K562 (cell line): ENCODE data around the gene HAUS2. TPM values are rescaled to one million over a fixed set of nuclear protein-coding genes. Genes with fewer than 3 reads are reported as not detected.

Source experiments
- ARHGAP35 ChIP-seq: fragments of 450-650 bp; IDR thresholded peaks from 2 replicates; pipeline ENCODE4 v1.6.1; 2018; ENCODE audit not compliant: partially characterized antibody
- ATF3 ChIP-seq, 2 experiments: fragments of 450-650 bp in 1 of 2; sonication (generic) in 1 of 2; formaldehyde crosslinking in 1 of 2; IDR thresholded peaks in 1 of 2; conservative IDR thresholded peaks in 1 of 2; 2 replicates each; pipeline versions ENCODE4 v1.6.1 to v1.8.1; 2016 to 2023; ENCODE audit warnings: mild to moderate bottlenecking in 2 of 2, moderate library complexity in 2 of 2, inconsistent platforms in 1 of 2, missing genetic modification reagents in 1 of 2
- ATF7 ChIP-seq: fragments of 450-650 bp; IDR thresholded peaks from 2 replicates; pipeline ENCODE4 v1.7.1; 2014; ENCODE audit warnings: mild to moderate bottlenecking, moderate library complexity
- CBX8 ChIP-seq: fragments of 200-600 bp; sonication (generic); IDR thresholded peaks from 2 replicates; pipeline ENCODE4 v1.6.1; 2012; ENCODE audit warnings: borderline replicate concordance, mixed run types, low read depth, mild to moderate bottlenecking, moderate library complexity, mixed read lengths, low read length, control low read depth, inconsistent platforms; ENCODE audit not compliant: poor library complexity, severe bottlenecking; ENCODE audit errors: extremely low read depth
- CREB3 ChIP-seq: fragments of 450-650 bp; conservative IDR thresholded peaks from 2 replicates; pipeline ENCODE4 v1.6.1; 2016; ENCODE audit warnings: missing genetic modification characterization, low read depth, mild to moderate bottlenecking, missing compliant biosample characterization, moderate library complexity
- ELF1 ChIP-seq: fragments of 200-800 bp; sonication (Bioruptor generic); IDR thresholded peaks from 2 replicates; pipeline ENCODE4 v1.6.1; 2016; ENCODE audit warnings: missing genetic modification characterization, missing compliant biosample characterization
- FOS ChIP-seq: IDR thresholded peaks from 3 replicates; pipeline ENCODE4 v1.6.1; 2011; ENCODE audit not compliant: insufficient read length; ENCODE audit errors: extremely low read depth
- JUNB ChIP-seq: fragments of 450-650 bp; formaldehyde crosslinking; conservative IDR thresholded peaks from 2 replicates; pipeline ENCODE4 v1.4.0; 2020; ENCODE audit warnings: mild to moderate bottlenecking
- MNT ChIP-seq, 2 experiments: fragments of 450-650 bp; conservative IDR thresholded peaks; 2 replicates each; pipeline ENCODE4 v1.6.1; 2017; ENCODE audit warnings: mild to moderate bottlenecking in 2 of 2, moderate library complexity in 2 of 2
- NEUROD1 ChIP-seq: fragments of 150-350 bp; IDR thresholded peaks from 2 replicates; pipeline ENCODE4 v1.6.1; 2014; ENCODE audit warnings: borderline replicate concordance, low read length, low read depth; ENCODE audit not compliant: partially characterized antibody
- PKNOX1 ChIP-seq: fragments of 450-650 bp; IDR thresholded peaks from 2 replicates; pipeline ENCODE4 v1.6.1; 2016
- RBM39 ChIP-seq: fragments of 200-400 bp; formaldehyde crosslinking; optimal IDR thresholded peaks from 2 replicates; pipeline ENCODE3; 2018; ENCODE audit warnings: low read depth, low read length
- SREBF2 ChIP-seq: sonication (generic); formaldehyde crosslinking; IDR thresholded peaks from 2 replicates; pipeline ENCODE4 v1.4.0; 2020; ENCODE audit warnings: mild to moderate bottlenecking, missing genetic modification reagents
- TFAM ChIP-seq: fragments of 250-450 bp; sonication (Bioruptor Pico); conservative IDR thresholded peaks from 2 replicates; pipeline ENCODE4 v1.5.0; 2021; ENCODE audit warnings: mild to moderate bottlenecking, moderate library complexity
- THRB ChIP-seq: fragments of 450-650 bp; formaldehyde crosslinking; conservative IDR thresholded peaks from 2 replicates; pipeline ENCODE4 v1.4.0; 2022; ENCODE audit warnings: mild to moderate bottlenecking, missing genetic modification characterization
- TRIM24 ChIP-seq, 2 experiments: fragments of 450-650 bp; IDR thresholded peaks; 2 replicates each; pipeline ENCODE4 v1.6.1; 2016
- ZNF133 ChIP-seq: fragments of 250-450 bp; sonication (Bioruptor Pico); IDR thresholded peaks from 2 replicates; pipeline ENCODE4 v1.4.0; 2020; ENCODE audit warnings: mild to moderate bottlenecking
- polyA plus RNA-seq, 8 experiments: library from polyadenylated mRNA; depleted of rRNA in 4 of 8; stranded (reverse) in 5 of 8; unstranded in 3 of 8; fragments of >200 nt; fragmentation: Nextera tagmentation in 2 of 8; fragmentation: Illumina TruSeq in 1 of 8; extraction: Ambion mirVana in 2 of 8; extraction: Trizol in 1 of 8; gene quantifications; 2 replicates each; pipeline versions ENCODE4 v1.2.1 to v1.2.3, GENCODE V29; 2011 to 2014; ENCODE audit warnings: inconsistent platforms in 1 of 8, missing spikeins in 1 of 8
- total RNA-seq, 7 experiments: library from RNA; depleted of rRNA in 6 of 7; stranded (reverse); fragments of >200 nt in 6 of 7; fragmentation: Illumina TruSeq in 2 of 7; extraction: Trizol in 2 of 7; gene quantifications; 2 replicates each; pipeline versions ENCODE4 v1.2.1 to v1.2.3, GENCODE V29; 2011 to 2021; ENCODE audit warnings: low replicate concordance in 1 of 7

HAUS2 gene
- total and polyA plus RNA-seq, 9 of the 15 experiments (the other 6 are each of a cell fraction or from before 2014, with no cell fraction given): 30.6 to 64.9 (median 54.1) TPM

- TF ChIP-seq ATF3 (IDR thresholded peaks at IDR 0.05) (peak; percentile 59; the same call in 1 of the 2 replicates), ATF3 (CRISPR knock-in tag; conservative IDR thresholded peaks at IDR 0.05) (no peak), ATF7 (peak; percentile 60; the same call in 1 of the 2 replicates), TRIM24 (IDR thresholded peaks at IDR 0.05) (no peak), NEUROD1 (no peak), ELF1 (tag) (no peak), TFAM (CRISPR knock-in tag) (no peak), PKNOX1 (peak; percentile 71), RBM39 (no peak), FOS (no peak), ARHGAP35 (no peak), ZNF133 (CRISPR knock-in tag) (no peak), SREBF2 (CRISPR knock-in tag) (no peak), MNT (conservative IDR thresholded peaks at IDR 0.05) (no peak), JUNB (CRISPR knock-in tag) (no peak), CBX8 (no peak), THRB (CRISPR knock-in tag) (no peak), CREB3 (tag) (no peak)
These were observed 40.4 kb upstream of the HAUS2 start (continued) for GRCh38 chr15:42508263-42508690.
